Measurements from ENCODE around the gene PIP4K2B.

DNA sequence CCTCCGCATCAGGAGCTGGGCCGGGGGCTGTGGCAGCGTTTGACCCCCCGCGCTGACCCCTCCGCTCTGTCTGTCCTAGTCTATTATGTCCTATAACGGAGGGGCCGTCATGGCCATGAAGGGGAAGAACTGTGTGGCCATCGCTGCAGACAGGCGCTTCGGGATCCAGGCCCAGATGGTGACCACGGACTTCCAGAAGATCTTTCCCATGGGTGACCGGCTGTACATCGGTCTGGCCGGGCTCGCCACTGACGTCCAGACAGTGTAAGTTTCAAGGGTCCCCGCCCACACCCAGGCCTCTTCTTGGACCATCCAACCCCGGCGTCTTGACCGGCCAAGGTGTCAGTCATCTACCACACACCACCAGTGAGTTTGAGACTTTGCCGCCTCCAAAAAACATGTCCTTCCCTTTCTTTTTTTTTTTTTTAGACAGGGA lies 46.3 kb downstream of the PIP4K2B start:
- no peak for TF ChIP-seq CTCF (IDR thresholded peaks at IDR 0.05)
- TF ChIP-seq POLR2A (IDR thresholded peaks at IDR 0.05): no peak
